HepG2 (cell line): ENCODE measurements around the gene DOCK10. TPM values are rescaled to one million over a fixed set of nuclear protein-coding genes. Genes with fewer than 3 reads are reported as not detected.
A peak's percentile ranks its signal among the peaks of the same experiment; 100 is the strongest.

Source experiments
- ATAC-seq: fragments of 200-7000 bp; cut with Tn5 transposase; 3 replicates; pipeline ENCODE4 v1.9.1; 2020; ENCODE audit warnings: mild to moderate bottlenecking, moderate library complexity
- BruUV-seq: library from RNA; stranded (reverse); fragments of 400-500 nt; replicated peaks from 2 replicates; lab custom pipeline; 2021; lab: Mats Ljungman, UMichigan
- CTCF ChIA-PET: fragments of 300-600 bp; formaldehyde crosslinking; extraction: SDS; loops from one replicate; lab custom pipeline; 2021; ENCODE audit warnings: low total read pairs, inconsistent platforms, low intra/inter-chr PET ratio; lab: Yijun Ruan, JAX
- POLR2A ChIA-PET: fragments of 350-600 bp; sonication (Branson Sonifier 250); formaldehyde crosslinking; loops from one replicate; lab custom pipeline; 2020; ENCODE audit warnings: antibody characterized with exemption, inconsistent platforms; lab: Yijun Ruan, JAX
- DNase-seq: peaks from one replicate; pipeline ENCODE4 v3.0.0-alpha.2; 2015; ENCODE audit warnings: low spot score
- FAIRE-seq: peaks from 3 replicates; lab custom pipeline; 2011; peaks lifted over from hg19 to GRCh38; lab: Jason Lieb, UNC
- H2AFZ ChIP-seq: one replicate; pipeline ENCODE4 v1.6.1; 2011; ENCODE audit warnings: low read length, inconsistent platforms
- H3K27ac ChIP-seq: fragments of 300-600 bp; 3 replicates; pipeline ENCODE4 v1.8.0; 2011; ENCODE audit warnings: mixed run types, mild to moderate bottlenecking, mixed read lengths, low read length, inconsistent platforms; ENCODE audit not compliant: insufficient read depth; ENCODE audit errors: extremely low read length
- H3K27me3 ChIP-seq, 2 experiments: fragments of 200-600 bp in 1 of 2; 2 replicates in 1 of 2; 3 replicates in 1 of 2; pipeline versions ENCODE4 v1.6.0 to v1.8.0; 2011; ENCODE audit warnings: low read length in 2 of 2, mild to moderate bottlenecking in 2 of 2, moderate library complexity in 2 of 2, inconsistent platforms in 1 of 2; ENCODE audit not compliant: insufficient read depth in 2 of 2, control insufficient read depth in 1 of 2
- H3K36me3 ChIP-seq, 2 experiments: fragments of 200-600 bp in 1 of 2; replicated peaks in 1 of 2; 2 replicates in 1 of 2; 3 replicates in 1 of 2; pipeline versions ENCODE4 v1.5.1 to v1.8.0; 2011; ENCODE audit warnings: low read length in 2 of 2, inconsistent platforms in 1 of 2; ENCODE audit not compliant: insufficient read depth in 2 of 2, control insufficient read depth in 1 of 2
- H3K4me1 ChIP-seq: 2 replicates; pipeline ENCODE4 v1.5.1; 2012; ENCODE audit warnings: low read length, inconsistent platforms; ENCODE audit not compliant: insufficient read depth
- H3K4me2 ChIP-seq: 2 replicates; pipeline ENCODE4 v1.6.0; 2011; ENCODE audit warnings: low read depth, low read length, inconsistent platforms
- H3K4me3 ChIP-seq, 3 experiments: fragments of 200-600 bp in 1 of 3; sonication (generic), shearing (Covaris generic) in 1 of 3; replicated peaks in 1 of 3; 2 replicates each; pipeline ENCODE4 v1.5.1; 2011 to 2016; ENCODE audit warnings: low read length in 3 of 3, inconsistent platforms in 2 of 3, low read depth in 2 of 3, mild to moderate bottlenecking in 2 of 3, control low read depth in 1 of 3, mixed read lengths in 1 of 3; ENCODE audit not compliant: insufficient read depth in 1 of 3
- H3K79me2 ChIP-seq: one replicate; pipeline ENCODE4 v1.6.1; 2011; ENCODE audit warnings: low read length, inconsistent platforms; ENCODE audit not compliant: insufficient read depth
- H3K9ac ChIP-seq: 2 replicates; pipeline ENCODE4 v1.6.0; 2011; ENCODE audit warnings: mild to moderate bottlenecking, low read depth, low read length, inconsistent platforms; ENCODE audit not compliant: insufficient read depth
- H3K9me3 ChIP-seq: 2 replicates; pipeline ENCODE4 v1.5.1; 2012; ENCODE audit warnings: mild to moderate bottlenecking, low read length
- H4K20me1 ChIP-seq: 2 replicates; pipeline ENCODE4 v1.6.0; 2011; ENCODE audit warnings: inconsistent platforms, mild to moderate bottlenecking, low read length, moderate library complexity; ENCODE audit not compliant: insufficient read depth
- CEBPG ChIP-seq: IDR thresholded peaks from 2 replicates; pipeline ENCODE4 v1.6.1; 2016
- HNF1A ChIP-seq, 2 experiments: sonication (generic) in 1 of 2; formaldehyde crosslinking in 1 of 2; IDR thresholded peaks; 2 replicates each; pipeline versions ENCODE4 v1.4.0 to v1.6.1; 2016 to 2020; ENCODE audit warnings: borderline replicate concordance in 1 of 2, low read depth in 1 of 2, mild to moderate bottlenecking in 1 of 2, missing genetic modification reagents in 1 of 2
- RAD21 ChIP-seq: fragments of 450-650 bp; formaldehyde crosslinking; IDR thresholded peaks from 2 replicates; pipeline ENCODE4 v1.5.0; 2020; ENCODE audit warnings: mild to moderate bottlenecking
- SMC3 ChIP-seq: IDR thresholded peaks from 2 replicates; pipeline ENCODE4 v1.6.1; 2011; ENCODE audit warnings: low read length, improper control_type of control experiment
- STAG1 ChIP-seq: sonication (generic); formaldehyde crosslinking; IDR thresholded peaks from 2 replicates; pipeline ENCODE4 v1.4.0; 2020; ENCODE audit warnings: missing genetic modification reagents
- ZKSCAN8 ChIP-seq: IDR thresholded peaks from 2 replicates; pipeline ENCODE4 v1.6.1; 2016; ENCODE audit warnings: borderline replicate concordance, missing genetic modification reagents, missing compliant biosample characterization
- ZNF816 ChIP-seq: sonication (generic); formaldehyde crosslinking; IDR thresholded peaks from 2 replicates; pipeline ENCODE4 v1.8.0; 2022; ENCODE audit warnings: missing genetic modification reagents, mild to moderate bottlenecking, borderline replicate concordance
- WGBS: methylation state at CpG from one replicate; pipeline ENCODE4 v1.1.6; 2017; ENCODE audit warnings: low lambda C conversion rate; 5-methylcytosine and 5-hydroxymethylcytosine counted together
- in situ Hi-C: cut with HindIII; loops from 2 replicates; pipeline ENCODE4 v1.10.0; 2017; ENCODE audit warnings: low pct_unique_long_range_greater_than_20kb; ENCODE audit not compliant: extremely low pct_ligation_motif_present
- intact Hi-C: fragments of 100-400 bp; cut with micrococcal nuclease; formaldehyde crosslinking; loops from one replicate; pipeline ENCODE4 v1.10.0; 2022; ENCODE audit not compliant: unreplicated experiment
- polyA plus RNA-seq, 8 experiments: library from polyadenylated mRNA; depleted of rRNA in 3 of 8; stranded (reverse) in 7 of 8; unstranded in 1 of 8; fragments of >200 nt; fragmentation: Illumina TruSeq in 4 of 8; extraction: Trizol in 4 of 8; gene quantifications; 2 replicates each; pipeline versions ENCODE4 v1.2.1 to v1.2.3, GENCODE V29; 2011 to 2016; ENCODE audit warnings: low read depth in 4 of 8, missing spikeins in 1 of 8, mixed read lengths in 1 of 8; ENCODE audit not compliant: insufficient read depth in 1 of 8
- total RNA-seq, 5 experiments: library from RNA; depleted of rRNA; stranded (reverse); fragments of >200 nt; fragmentation: Illumina TruSeq; extraction: Trizol; gene quantifications; 2 replicates each; pipeline ENCODE4 v1.2.3, GENCODE V29; 2016; ENCODE audit warnings: low read depth in 1 of 5
- TF ChIP-seq, protein P1 (sequence below): sonication (generic); formaldehyde crosslinking; IDR thresholded peaks from 2 replicates; pipeline ENCODE4 v1.5.0; 2020; ENCODE audit warnings: mild to moderate bottlenecking, missing genetic modification reagents, moderate library complexity

The DOCK10 gene
- total and polyA plus RNA-seq, 2 of the 13 experiments (the other 11 are each of a cell fraction or from before 2014, with no cell fraction given), result not detected

- CTCF ChIA-PET, result interaction anchor here (1.3 to 2.2 kb wide), 2 partner anchors 421 to 808 kb away, joined by 4 to 22 read pairs; no protein-coding TSS in a partner anchor
- in situ Hi-C loops (loop anchor here (5.0 kb wide), 1 partner anchor 416 kb away; no protein-coding TSS in a partner anchor), intact Hi-C loops (loop anchor here (1.0 kb wide), 1 partner anchor 421 kb away; no protein-coding TSS in a partner anchor)
- peak; percentile 73 for ATAC-seq
- H3K4me2 ChIP-seq, result no peak overlapping the region
- no peak overlapping the region for H3K4me3 ChIP-seq
- BruUV-seq, result no TSS peak
- H3K27me3 ChIP-seq, result no peaks in the 10 kb centered on the region
- no peak overlapping the region for H3K27ac ChIP-seq
- no peaks in the 10 kb centered on the region for H3K36me3 ChIP-seq
- peak; percentile 56 for DNase-seq
- POLR2A ChIA-PET, result no interaction called here
- H3K79me2 ChIP-seq, result no peaks in the 10 kb centered on the region
- no peaks in the 10 kb centered on the region for H3K4me1 ChIP-seq
- WGBS, result 2% methylated on average over 3 of the region's 3 CpGs
- H2AFZ ChIP-seq, result no peak overlapping the region
- no peaks in the 10 kb centered on the region for H3K9me3 ChIP-seq
- TF ChIP-seq RAD21 (CRISPR knock-in tag), result peak; percentile 39; the same call in 1 of the 2 replicates
- TF ChIP-seq SMC3, result peak; percentile 61
- 0 out of 2 replicates have a peak, but pooled peaks have one; percentile 39 for TF ChIP-seq CEBPG (CRISPR knock-in tag)
- peak; percentile 79; the same call in 1 of the 2 replicates for TF ChIP-seq ZKSCAN8 (CRISPR knock-in tag)
- no peak for TF ChIP-seq ZNF816 (CRISPR knock-in tag)
- TF ChIP-seq STAG1 (CRISPR knock-in tag), result peak; percentile 70
- TF ChIP-seq, protein P1, sequence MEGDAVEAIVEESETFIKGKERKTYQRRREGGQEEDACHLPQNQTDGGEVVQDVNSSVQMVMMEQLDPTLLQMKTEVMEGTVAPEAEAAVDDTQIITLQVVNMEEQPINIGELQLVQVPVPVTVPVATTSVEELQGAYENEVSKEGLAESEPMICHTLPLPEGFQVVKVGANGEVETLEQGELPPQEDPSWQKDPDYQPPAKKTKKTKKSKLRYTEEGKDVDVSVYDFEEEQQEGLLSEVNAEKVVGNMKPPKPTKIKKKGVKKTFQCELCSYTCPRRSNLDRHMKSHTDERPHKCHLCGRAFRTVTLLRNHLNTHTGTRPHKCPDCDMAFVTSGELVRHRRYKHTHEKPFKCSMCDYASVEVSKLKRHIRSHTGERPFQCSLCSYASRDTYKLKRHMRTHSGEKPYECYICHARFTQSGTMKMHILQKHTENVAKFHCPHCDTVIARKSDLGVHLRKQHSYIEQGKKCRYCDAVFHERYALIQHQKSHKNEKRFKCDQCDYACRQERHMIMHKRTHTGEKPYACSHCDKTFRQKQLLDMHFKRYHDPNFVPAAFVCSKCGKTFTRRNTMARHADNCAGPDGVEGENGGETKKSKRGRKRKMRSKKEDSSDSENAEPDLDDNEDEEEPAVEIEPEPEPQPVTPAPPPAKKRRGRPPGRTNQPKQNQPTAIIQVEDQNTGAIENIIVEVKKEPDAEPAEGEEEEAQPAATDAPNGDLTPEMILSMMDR (CRISPR knock-in tag), result peak; percentile 75
- TF ChIP-seq HNF1A (IDR thresholded peaks at IDR 0.05; ENCODE audit: low read depth), result no peak
- TF ChIP-seq HNF1A (CRISPR knock-in tag; IDR thresholded peaks at IDR 0.05; ENCODE audit: borderline replicate concordance), result no peak
- peak; percentile 68 for FAIRE-seq
- H3K9ac ChIP-seq, result no peak overlapping the region
- H4K20me1 ChIP-seq, result no peaks in the 10 kb centered on the region
These were observed 263.8 kb downstream of the DOCK10 start for GRCh38 chr2:224778474-224778877.
